Measurements from ENCODE around the gene ZNF317.

- TF ChIP-seq ZBTB44 (tag by site-specific recombination; IDR thresholded peaks at IDR 0.05) (no peak), TSHZ1 (tag by site-specific recombination; IDR thresholded peaks at IDR 0.05; ENCODE audit: borderline replicate concordance) (no peak), CTCF (tag by site-specific recombination; IDR thresholded peaks at IDR 0.05) (no peak), ZNF501 (tag by site-specific recombination; IDR thresholded peaks at IDR 0.05) (no peak), REST (tag by site-specific recombination; IDR thresholded peaks at IDR 0.05) (no peak), SCRT2 (tag by site-specific recombination; IDR thresholded peaks at IDR 0.05) (no peak)
These were observed 9.8 kb downstream of the ZNF317 start for GRCh38 chr19:9149997-9150396.

Measured in HEK293 (cell line).